NCI-H2029 (cell line): ENCODE measurements around the gene MECP2.

Source experiments
- DNase-seq: peaks from one replicate; lab custom pipeline; 2025; lab: John Stamatoyannopoulos, UW

The MECP2 gene

GRCh38 chrX:154061801-154062200, 35.7 kb downstream of the MECP2 start:
- no peak for DNase-seq

GRCh38 chrX:154059729-154060245, 37.7 kb downstream of the MECP2 start:
- no peak for DNase-seq

GRCh38 chrX:154059231-154059630, 38.3 kb downstream of the MECP2 start:
- DNase-seq = no peak

GRCh38 chrX:154058214-154058997, 39.1 kb downstream of the MECP2 start:
- no peak for DNase-seq

- DNase-seq = no peak
These were observed 39.7 kb downstream of the MECP2 start for GRCh38 chrX:154057791-154058190.

- DNase-seq = peak; percentile 38
These were observed 40.7 kb downstream of the MECP2 start for GRCh38 chrX:154056770-154057241.

GRCh38 chrX:154051201-154051810, 46.2 kb downstream of the MECP2 start:
- peak; percentile 18 for DNase-seq

- no peak for DNase-seq
These were observed 47.4 kb downstream of the MECP2 start for GRCh38 chrX:154050113-154050495.

- no peak for DNase-seq
These were observed 48.1 kb downstream of the MECP2 start for GRCh38 chrX:154049209-154050112.

- no peak for DNase-seq
These were observed 49.1 kb downstream of the MECP2 start for GRCh38 chrX:154048398-154048797.

- DNase-seq = no peak
These were observed 50.4 kb downstream of the MECP2 start for GRCh38 chrX:154046940-154047610.

- DNase-seq = no peak
These were observed 51.3 kb downstream of the MECP2 start for GRCh38 chrX:154046031-154046781.

GRCh38 chrX:154044091-154044490, 53.4 kb downstream of the MECP2 start:
- DNase-seq = no peak

GRCh38 chrX:154043003-154043763, 54.3 kb downstream of the MECP2 start:
- no peak for DNase-seq

GRCh38 chrX:154040863-154041262, 56.7 kb downstream of the MECP2 start:
- DNase-seq = no peak

GRCh38 chrX:154040307-154040756, 57.2 kb downstream of the MECP2 start:
- DNase-seq = no peak

- DNase-seq = no peak
These were observed 57.9 kb downstream of the MECP2 start for GRCh38 chrX:154039577-154039976.

- DNase-seq = no peak
These were observed 58.9 kb downstream of the MECP2 start for GRCh38 chrX:154038656-154039055.

- DNase-seq = no peak
These were observed 59.8 kb downstream of the MECP2 start for GRCh38 chrX:154037754-154038153.

GRCh38 chrX:154036513-154036912, 61.0 kb downstream of the MECP2 start:
- no peak for DNase-seq
